ENCODE measurements around the gene ANO6.
"Not testable (repeated sequence)": the region's sequence is repeated elsewhere in the genome, so short reads cannot be mapped to it uniquely, and the experiment has no call there.

Gene ANO6

DNA sequence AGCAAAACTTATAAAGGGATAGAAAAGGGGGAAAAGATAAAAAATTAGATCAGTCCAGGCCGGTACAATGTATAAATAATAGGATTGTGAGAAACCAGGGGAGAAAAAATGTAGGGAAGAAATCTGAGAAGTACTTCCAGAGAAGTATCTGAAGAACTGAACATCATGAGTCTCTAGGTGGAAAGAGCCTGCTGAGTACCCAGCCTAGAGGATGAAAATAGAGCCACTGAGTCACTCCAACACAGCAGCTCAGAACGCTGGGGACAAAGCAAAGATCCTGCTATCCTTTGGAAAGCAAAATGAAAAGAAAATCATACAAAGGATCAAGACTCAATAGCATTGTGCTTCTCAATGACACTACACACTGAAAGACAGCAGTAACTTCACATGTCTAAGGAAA is 138.0 kb downstream of the ANO6 start:
- DNase-seq: no peak

- no peak for DNase-seq
These were observed 138.5 kb downstream of the ANO6 start for GRCh38 chr12:45354399-45354798.

- no peak for DNase-seq
These were observed 139.8 kb downstream of the ANO6 start for GRCh38 chr12:45355730-45356129.

DNA sequence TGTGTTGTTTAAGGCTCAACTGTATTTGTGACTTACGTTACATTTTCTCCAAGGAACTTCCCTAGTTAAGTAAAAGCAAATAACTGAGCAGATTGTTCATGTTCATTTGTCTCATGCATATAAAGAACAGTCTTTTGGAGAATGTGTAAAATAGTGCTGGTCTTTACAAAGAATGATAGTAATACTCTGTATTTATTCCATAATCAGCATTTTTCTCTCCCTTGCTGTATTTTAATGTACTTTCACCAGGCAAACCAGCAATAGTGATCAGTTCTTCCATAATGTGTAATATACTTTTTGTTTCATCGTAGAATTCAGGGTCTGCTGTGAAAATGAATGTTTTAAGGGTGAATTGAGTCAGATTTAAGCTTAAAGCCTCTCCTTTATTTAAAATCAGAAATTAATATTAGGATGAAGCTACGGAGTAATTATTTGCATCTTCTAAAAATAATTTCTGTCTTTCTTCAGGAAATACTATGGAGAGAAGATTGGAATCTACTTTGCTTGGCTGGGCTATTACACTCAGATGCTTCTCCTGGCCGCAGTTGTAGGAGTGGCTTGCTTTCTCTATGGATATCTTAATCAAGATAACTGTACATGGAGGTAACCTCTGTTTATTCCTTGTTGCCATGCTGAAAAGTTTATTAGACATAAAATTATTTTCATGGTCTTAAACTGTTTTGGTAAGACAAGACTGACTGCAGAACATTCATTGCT is 141.1 kb downstream of the ANO6 start:
- DNase-seq: no peak

DNA sequence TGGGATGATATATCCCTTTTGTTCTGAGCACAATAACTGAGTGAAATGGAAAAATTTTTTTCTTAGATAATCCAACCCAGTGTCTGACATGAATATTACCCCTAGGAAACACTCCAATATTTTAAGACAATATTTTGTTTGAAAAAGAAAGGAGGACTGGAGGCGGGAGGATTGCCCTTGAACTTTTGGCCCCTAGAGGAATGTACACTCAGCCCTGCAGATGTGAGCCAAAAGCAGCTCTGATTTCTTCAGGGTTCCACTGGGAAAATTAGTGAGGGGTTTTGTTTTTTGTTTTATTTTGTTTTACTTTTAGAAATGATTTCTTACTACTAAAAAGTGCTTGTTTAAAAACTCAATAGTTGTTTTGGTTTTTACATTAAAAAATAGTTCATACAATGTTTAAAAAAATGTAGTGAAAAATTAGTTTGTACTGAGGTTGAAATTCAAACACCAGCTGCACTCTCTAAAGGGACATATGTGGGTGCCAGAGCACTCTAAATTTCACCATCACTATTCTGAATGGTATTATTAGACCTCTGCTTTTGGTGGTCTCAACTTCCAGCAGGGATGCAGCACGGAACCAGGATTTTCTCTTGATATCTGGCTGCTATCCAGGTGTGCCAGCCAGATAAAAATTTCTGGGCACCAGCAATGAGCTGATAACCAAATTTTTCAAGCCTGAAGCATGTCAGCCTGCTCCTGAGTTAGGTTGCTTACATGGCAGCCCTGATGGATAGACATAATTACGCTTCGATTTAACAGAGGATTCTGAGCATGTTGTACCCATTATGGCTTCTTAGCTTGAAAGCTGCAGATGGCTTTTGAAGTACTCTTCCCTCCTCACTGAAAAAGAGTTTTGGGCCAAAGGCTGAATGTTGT is 141.9 kb downstream of the ANO6 start:
- no peak for DNase-seq

DNA sequence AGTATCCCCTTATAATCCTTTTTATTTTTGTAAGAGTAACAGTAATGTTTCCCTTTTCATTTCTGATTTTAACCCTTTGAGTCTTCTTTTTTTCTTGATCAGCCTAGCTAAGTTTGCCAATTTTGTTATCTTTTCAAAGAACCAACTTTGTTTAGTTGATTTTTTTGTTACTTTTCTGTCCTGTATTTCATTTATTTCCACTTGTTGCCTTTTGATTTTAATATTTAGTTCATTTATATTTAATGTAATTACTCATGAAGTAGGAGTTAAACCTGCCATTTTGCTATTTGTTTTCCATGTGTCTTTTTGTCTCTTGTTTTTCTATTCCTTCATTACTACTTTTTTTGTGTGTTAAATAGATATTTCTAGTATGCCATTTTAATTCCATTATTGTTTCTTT is 146.4 kb downstream of the ANO6 start:
- DNase-seq: no peak

GRCh38 chr12:45363903-45364302 is 148.0 kb downstream of the ANO6 start:
- no peak for DNase-seq

- DNase-seq: no peak
These were observed 153.1 kb downstream of the ANO6 start for GRCh38 chr12:45368841-45369489.

GRCh38 chr12:45377815-45378214 is 161.9 kb downstream of the ANO6 start:
- no peak for DNase-seq

GRCh38 chr12:45379261-45379660 is 163.4 kb downstream of the ANO6 start:
- no peak for DNase-seq

GRCh38 chr12:45381351-45381750 is 165.5 kb downstream of the ANO6 start:
- DNase-seq: no peak

DNA sequence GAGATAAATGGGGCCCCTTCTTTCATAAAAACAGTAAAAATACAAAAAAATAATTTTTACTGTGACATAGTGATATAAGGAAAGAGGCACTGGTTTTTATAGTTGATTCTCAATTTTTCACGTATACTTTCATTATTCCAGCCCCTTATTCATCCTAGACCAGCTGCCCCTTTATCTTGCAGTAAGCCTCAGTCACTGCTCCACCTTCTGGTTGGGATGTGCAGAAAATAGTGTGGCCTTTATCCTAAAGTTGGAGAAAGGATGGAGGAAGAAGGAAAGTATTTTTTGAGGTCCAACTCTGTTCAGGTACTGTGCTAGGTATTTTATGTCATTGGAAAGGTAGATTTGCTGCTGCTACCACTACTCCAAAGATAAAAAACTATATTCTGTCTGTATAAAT is 172.7 kb downstream of the ANO6 start:
- DNase-seq: no peak

GRCh38 chr12:45389426-45389825 is 173.5 kb downstream of the ANO6 start:
- no peak for DNase-seq

GRCh38 chr12:45397499-45397898 is 181.6 kb downstream of the ANO6 start:
- not testable (repeated sequence) for DNase-seq

- no peak for DNase-seq
These were observed 182.7 kb downstream of the ANO6 start for GRCh38 chr12:45398552-45398951.

- DNase-seq: no peak
These were observed 185.1 kb downstream of the ANO6 start for GRCh38 chr12:45400991-45401390.

DNA sequence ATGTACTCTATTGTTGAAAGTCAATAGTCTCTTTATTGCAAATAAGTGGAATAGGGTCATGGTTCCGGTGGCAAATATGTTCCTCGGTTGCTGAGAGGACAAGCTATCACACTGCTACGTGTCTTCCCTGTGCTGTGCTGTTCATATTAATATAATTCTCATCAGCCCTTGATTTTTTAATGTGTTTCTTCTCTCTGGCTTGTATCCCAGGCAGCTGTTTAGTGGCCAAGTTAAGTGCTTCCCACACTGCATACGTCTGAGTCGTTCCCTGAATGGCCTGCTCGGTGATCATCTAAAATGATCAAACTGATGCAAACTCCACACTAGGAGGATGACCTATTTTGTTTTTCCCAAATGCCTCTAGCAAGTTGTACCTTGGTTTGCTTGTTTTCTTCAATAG is 186.4 kb downstream of the ANO6 start:
- DNase-seq: no peak

- DNase-seq: no peak
These were observed 191.3 kb downstream of the ANO6 start for GRCh38 chr12:45406988-45407850.

GRCh38 chr12:45407981-45408728 is 192.3 kb downstream of the ANO6 start:
- DNase-seq: no peak

DNA sequence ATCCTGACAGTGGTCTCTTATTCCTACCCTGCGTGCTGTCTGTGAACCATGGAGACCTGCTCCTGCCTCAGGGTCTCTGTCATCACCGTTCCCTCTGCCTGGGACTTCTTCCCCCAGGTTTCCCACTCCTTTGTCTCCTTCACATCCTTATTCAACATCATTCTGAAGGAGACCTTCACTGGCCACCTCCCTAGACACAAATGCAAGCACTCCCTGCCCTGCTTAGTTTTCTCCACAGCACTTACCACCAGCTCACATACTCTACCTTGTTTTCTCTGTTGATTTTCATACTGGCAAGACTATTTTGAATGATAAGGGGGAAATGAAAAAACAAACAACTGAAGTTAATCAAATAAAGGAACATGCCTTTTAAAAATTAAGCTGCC is 192.8 kb downstream of the ANO6 start:
- DNase-seq: no peak

DNA sequence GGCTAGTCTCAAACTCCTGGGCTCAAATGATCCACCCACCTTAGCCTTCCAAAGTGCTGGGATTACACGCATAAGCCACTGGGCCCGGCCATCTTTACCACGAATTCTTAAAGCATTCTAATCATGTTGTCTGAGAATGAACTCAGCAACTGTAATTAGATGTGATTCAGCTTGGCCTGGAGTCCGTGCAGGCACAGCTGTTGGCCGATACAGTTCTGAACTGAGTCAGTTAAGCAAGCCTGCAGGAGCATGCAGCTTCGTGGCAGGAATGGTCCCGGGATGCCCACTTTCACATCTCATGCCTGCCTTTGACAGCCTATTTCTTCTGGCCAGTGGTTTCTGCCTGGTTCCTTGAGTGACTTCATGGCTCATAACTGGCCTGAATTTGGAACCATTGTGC is 194.1 kb downstream of the ANO6 start:
- no peak for DNase-seq

DNA sequence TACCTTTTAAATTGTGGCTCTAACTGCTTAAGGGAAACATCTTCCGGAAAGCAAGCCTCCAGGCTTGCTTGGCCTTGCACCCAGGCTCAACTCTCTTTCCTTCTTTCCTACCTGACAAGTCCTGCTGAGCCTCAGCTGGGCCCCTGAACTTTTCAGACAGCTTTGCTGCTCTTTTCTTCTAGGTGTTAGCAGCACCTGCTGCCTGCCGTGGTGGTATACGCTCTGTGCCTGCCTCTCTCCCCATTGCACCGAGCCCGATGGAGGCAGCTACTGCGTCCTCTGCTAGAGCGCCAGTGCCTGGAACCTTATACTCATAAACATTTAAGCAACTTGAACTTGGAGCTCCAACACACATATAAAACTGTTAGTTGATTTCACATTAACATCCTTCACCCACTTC is 195.7 kb downstream of the ANO6 start:
- no peak for DNase-seq

Measured in stimulated activated CD4-positive, alpha-beta T cell treated with anti-CD3 and anti-CD28 coated beads, Interleukin-4, amount 100 ng/mL, for 4 hours (primary cell).